Muscle of leg (tissue), 16 donors: Measurements from ENCODE around the gene AFMID. TPM values are rescaled to one million over a fixed set of nuclear protein-coding genes. Genes with fewer than 3 reads are reported as not detected.
"Not testable (repeated sequence)": the region's sequence is repeated elsewhere in the genome, so short reads cannot be mapped to it uniquely, and the experiment has no call there.

Experiments
- DNase-seq: peaks from one replicate; pipeline ENCODE4 v3.0.0; 2013
- H3K27ac ChIP-seq: one replicate; pipeline ENCODE4 v1.5.1; 2013; ENCODE audit warnings: mild to moderate bottlenecking, low read length, control low read depth
- H3K27me3 ChIP-seq: one replicate; pipeline ENCODE4 v1.6.1; 2013; ENCODE audit warnings: low read length; ENCODE audit not compliant: control insufficient read depth, insufficient read depth
- H3K36me3 ChIP-seq: one replicate; pipeline ENCODE4 v1.6.1; 2013; ENCODE audit warnings: low read length; ENCODE audit not compliant: control insufficient read depth, insufficient read depth
- H3K4me1 ChIP-seq: one replicate; pipeline ENCODE4 v1.6.1; 2013; ENCODE audit warnings: low read length; ENCODE audit not compliant: control insufficient read depth, insufficient read depth
- H3K4me3 ChIP-seq: one replicate; pipeline ENCODE4 v1.5.1; 2013; ENCODE audit warnings: low read length, control low read depth
- H3K9me3 ChIP-seq: replicated peaks from 2 replicates; pipeline ENCODE4 v1.6.1; 2013; ENCODE audit warnings: low read depth, low read length; ENCODE audit not compliant: control insufficient read depth
- WGBS: methylation state at CpG from one replicate; pipeline ENCODE4 v1.1.5; 2013; ENCODE audit warnings: missing lambda C conversion rate; ENCODE audit not compliant: insufficient coverage; 5-methylcytosine and 5-hydroxymethylcytosine counted together
- long read RNA-seq, 11 donors: transcript quantifications; one replicate each; lab custom pipeline, GENCODE V29; 2026
- polyA plus RNA-seq, 8 donors: library from polyadenylated mRNA; unstranded; fragments of 120-200 nt; gene quantifications; one replicate each; pipeline versions ENCODE4 v1.2.1 to v1.2.3, GENCODE V29; 2013; ENCODE audit warnings: inconsistent platforms in 1 of 8, low replicate concordance in 1 of 8; ENCODE audit not compliant: insufficient read length in 8 of 8, insufficient read depth in 1 of 8
- total RNA-seq: library from RNA; stranded (reverse); fragments of 120-200 nt; gene quantifications from one replicate; pipeline ENCODE4 v1.2.4, GENCODE V29; 2013

AFMID gene
- total RNA-seq (25.8 TPM), polyA plus RNA-seq (10 to 100 TPM; 33.7 to 43.3 (median 38.3) TPM)
- long read RNA-seq, donor 1, partial matches to known transcripts, result 8 of 9 reads
- long read RNA-seq, donor 1, other reads (novel, unspliced or antisense), result 0 of 9 reads
- long read RNA-seq, donor 2, partial matches to known transcripts, result 0 of 1 reads
- long read RNA-seq, donor 2, other reads (novel, unspliced or antisense), result 0 of 1 reads
- long read RNA-seq, donor 3, partial matches to known transcripts, result 0 of 7 reads
- long read RNA-seq, donor 3, other reads (novel, unspliced or antisense), result 7 of 7 reads
- long read RNA-seq, donor 4, result 0 reads
- long read RNA-seq, donor 5, partial matches to known transcripts, result 0 of 15 reads
- long read RNA-seq, donor 5, other reads (novel, unspliced or antisense), result 10 of 15 reads
- long read RNA-seq, donor 6, partial matches to known transcripts, result 0 of 9 reads
- long read RNA-seq, donor 6, other reads (novel, unspliced or antisense), result 7 of 9 reads
- long read RNA-seq, donor 7, partial matches to known transcripts, result 0 of 7 reads
- long read RNA-seq, donor 7, other reads (novel, unspliced or antisense), result 6 of 7 reads
- long read RNA-seq, donor 8, partial matches to known transcripts, result 0 of 12 reads
- long read RNA-seq, donor 8, other reads (novel, unspliced or antisense), result 7 of 12 reads
- long read RNA-seq, donor 9, partial matches to known transcripts, result 0 of 3 reads
- long read RNA-seq, donor 9, other reads (novel, unspliced or antisense), result 0 of 3 reads
- long read RNA-seq, donor 10, partial matches to known transcripts, result 0 of 12 reads
- long read RNA-seq, donor 10, other reads (novel, unspliced or antisense), result 11 of 12 reads
- long read RNA-seq, donor 11, partial matches to known transcripts, result 0 of 2 reads
- long read RNA-seq, donor 11, other reads (novel, unspliced or antisense), result 0 of 2 reads

- H3K27me3 ChIP-seq, result no peaks in the 10 kb centered on the region
- peaks cover 37% of the 10 kb centered on the region for H3K4me1 ChIP-seq
- H3K36me3 ChIP-seq, result peaks cover 24% of the 10 kb centered on the region
- 5% methylated on average over 51 of the region's 57 CpGs for WGBS
- H3K9me3 ChIP-seq, result no peaks in the 10 kb centered on the region
- peak within 1 kb of the TSS; percentile 87 for H3K27ac ChIP-seq
- DNase-seq, result peak; percentile 98
- H3K4me3 ChIP-seq, result peak within 1 kb of the TSS; percentile 78
Measured at GRCh38 chr17:78186692-78187595, at the start of gene AFMID, which contains the start of gene TK1. TSS of gene AFMID (plus strand) at chr17:78187362. CDS start at chr17:78187371, 9 bp downstream. TSS of gene TK1 (minus strand) at chr17:78187052. CDS start at chr17:78186994, 58 bp downstream.

- no peaks in the 10 kb centered on the region for H3K9me3 ChIP-seq
- peaks cover 14% of the 10 kb centered on the region for H3K27me3 ChIP-seq
- no peaks in the 10 kb centered on the region for H3K36me3 ChIP-seq
- no peak for DNase-seq
- WGBS, result 55% methylated on average over 11 of the region's 26 CpGs
- H3K4me3 ChIP-seq, result no peak overlapping the region
- H3K4me1 ChIP-seq, result peaks cover 34% of the 10 kb centered on the region
- H3K27ac ChIP-seq, result no peak overlapping the region
Measured at GRCh38 chr17:78137392-78138203, 49.6 kb upstream of the AFMID start.

DNA sequence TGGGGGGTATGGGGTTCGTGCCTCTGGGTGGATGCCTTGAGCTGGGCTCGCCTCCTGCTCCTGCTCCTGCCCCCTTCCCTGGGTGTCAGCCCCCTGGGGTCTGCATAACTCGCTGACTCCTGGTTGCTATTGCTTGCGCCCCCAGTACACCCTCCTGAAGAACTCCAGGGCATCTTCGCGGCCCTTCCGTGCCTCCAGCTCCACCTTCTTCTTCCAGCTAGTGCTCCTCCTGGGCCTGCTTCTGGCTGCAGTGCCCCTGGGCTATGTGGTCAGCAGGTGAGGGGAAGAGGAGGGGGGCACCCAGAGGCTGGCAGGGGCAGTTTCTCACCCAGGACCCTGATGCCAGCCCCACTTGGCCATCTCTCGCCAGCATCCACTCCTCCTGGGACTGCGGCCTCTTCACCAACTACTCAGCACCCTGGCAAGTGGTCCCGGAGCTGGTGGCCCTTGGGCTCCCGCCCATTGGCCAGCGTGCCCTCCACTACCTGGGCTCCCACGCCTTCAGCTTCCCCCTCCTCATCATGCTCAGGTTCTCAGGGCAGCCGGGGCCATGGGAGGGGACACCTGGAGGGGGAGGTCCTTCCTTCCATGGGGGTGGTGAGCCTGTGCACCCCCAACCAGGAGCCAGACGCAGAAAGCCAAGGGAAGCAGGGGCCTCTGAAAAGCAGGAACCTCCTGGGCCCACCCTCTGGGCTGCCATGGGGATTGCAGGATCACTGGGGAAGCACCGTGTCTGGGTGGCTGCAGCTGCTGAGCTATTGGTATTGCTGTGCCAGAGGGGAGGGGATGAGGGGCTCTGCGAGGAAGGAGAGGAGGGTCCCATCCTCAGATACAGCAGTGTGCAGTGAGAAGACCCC lies 48.7 kb upstream of the AFMID start:
- DNase-seq, result no peak
- Histone ChIP-seq H3K27ac (no peak overlapping the region), H3K4me3 (no peak overlapping the region), H3K27me3 (peaks cover 11% of the 10 kb centered on the region), H3K9me3 (no peaks in the 10 kb centered on the region), H3K36me3 (no peaks in the 10 kb centered on the region), H3K4me1 (peaks cover 36% of the 10 kb centered on the region)
- WGBS, result 70% methylated on average over 11 of the region's 17 CpGs

- DNase-seq, H3K27ac ChIP-seq, H3K4me3 ChIP-seq, H3K9me3 ChIP-seq, H3K36me3 ChIP-seq, H3K27me3 ChIP-seq: not testable (repeated sequence)
- 88% methylated on average over 10 of the region's 12 CpGs for WGBS
- peaks cover 41% of the 10 kb centered on the region for H3K4me1 ChIP-seq
Measured at GRCh38 chr17:78139861-78140168, 47.3 kb upstream of the AFMID start.

GRCh38 chr17:78140169-78141051 lies 46.8 kb upstream of the AFMID start:
- peaks cover 47% of the 10 kb centered on the region for H3K4me1 ChIP-seq
- H3K27me3 ChIP-seq, result no peaks in the 10 kb centered on the region
- no peaks in the 10 kb centered on the region for H3K9me3 ChIP-seq
- WGBS, result 27% methylated on average over 56 of the region's 58 CpGs
- no peak overlapping the region for H3K27ac ChIP-seq
- DNase-seq, result peak; percentile 76
- no peak overlapping the region for H3K4me3 ChIP-seq
- H3K36me3 ChIP-seq, result no peaks in the 10 kb centered on the region

GRCh38 chr17:78141437-78142118 lies 45.6 kb upstream of the AFMID start:
- WGBS, result 64% methylated on average over 17 of the region's 20 CpGs

DNA sequence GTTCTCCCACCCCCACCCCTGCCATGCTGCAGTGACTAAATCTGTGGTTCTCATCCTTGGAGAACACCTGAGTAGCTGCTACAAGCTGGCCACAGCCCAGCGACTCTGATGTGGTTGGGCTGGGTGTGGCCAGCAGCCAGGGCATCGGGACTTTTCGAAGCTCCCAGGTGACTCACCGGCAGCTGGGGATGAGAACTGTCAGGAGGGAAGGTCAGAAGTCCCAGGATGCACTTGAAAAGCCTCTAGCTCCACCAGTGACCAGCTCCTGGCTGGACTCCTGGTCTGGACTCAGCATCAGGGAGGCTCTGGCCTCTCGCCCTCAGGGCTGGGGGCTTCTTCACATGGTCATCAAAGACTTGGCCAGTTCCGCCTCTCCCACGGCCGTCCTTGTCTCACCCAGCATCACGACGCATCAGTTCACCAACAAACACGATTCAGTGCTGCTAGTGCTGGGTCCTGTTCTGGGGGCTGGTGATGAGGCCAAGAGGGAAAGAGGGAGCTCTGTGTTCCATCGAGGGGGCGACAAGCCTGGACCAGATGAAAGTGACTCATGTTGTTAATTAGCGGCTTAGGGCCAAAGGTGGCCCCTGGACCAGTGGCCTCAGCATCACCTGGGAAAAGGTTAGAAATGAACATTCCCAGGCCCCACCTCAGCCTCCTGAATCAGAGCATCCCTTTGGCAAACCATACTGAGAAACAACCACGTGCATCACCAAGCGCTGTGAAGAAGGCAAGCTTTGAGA lies 44.9 kb upstream of the AFMID start:
- H3K4me1 ChIP-seq, result peaks cover 57% of the 10 kb centered on the region
- H3K36me3 ChIP-seq, result no peaks in the 10 kb centered on the region
- H3K9me3 ChIP-seq, result no peaks in the 10 kb centered on the region
- DNase-seq, result no peak
- no peaks in the 10 kb centered on the region for H3K27me3 ChIP-seq
- 43% methylated on average over 6 of the region's 16 CpGs for WGBS
- H3K27ac ChIP-seq, result no peak overlapping the region
- H3K4me3 ChIP-seq, result no peak overlapping the region

More at GRCh38 chr17:78141437-78142118, 45.6 kb upstream of the AFMID start:
- peaks cover 55% of the 10 kb centered on the region for H3K4me1 ChIP-seq
- H3K4me3 ChIP-seq, result no peak overlapping the region
- H3K36me3 ChIP-seq, result no peaks in the 10 kb centered on the region
- H3K27ac ChIP-seq, result peak overlapping the region; percentile 51
- H3K9me3 ChIP-seq, result no peaks in the 10 kb centered on the region
- DNase-seq, result no peak
- H3K27me3 ChIP-seq, result no peaks in the 10 kb centered on the region
